SK-N-DZ (cell line): ENCODE measurements around the gene CRYBG2.

Experiments
- DNase-seq: peaks from one replicate; pipeline ENCODE4 v3.0.0-alpha.2; 2015; ENCODE audit warnings: low spot score

CRYBG2 gene

GRCh38 chr1:26370591-26371382 lies 16.9 kb upstream of the CRYBG2 start:
- DNase-seq: no peak

GRCh38 chr1:26368486-26368885 lies 14.6 kb upstream of the CRYBG2 start:
- DNase-seq: no peak

GRCh38 chr1:26368006-26368405 lies 14.1 kb upstream of the CRYBG2 start:
- DNase-seq: no peak

DNA sequence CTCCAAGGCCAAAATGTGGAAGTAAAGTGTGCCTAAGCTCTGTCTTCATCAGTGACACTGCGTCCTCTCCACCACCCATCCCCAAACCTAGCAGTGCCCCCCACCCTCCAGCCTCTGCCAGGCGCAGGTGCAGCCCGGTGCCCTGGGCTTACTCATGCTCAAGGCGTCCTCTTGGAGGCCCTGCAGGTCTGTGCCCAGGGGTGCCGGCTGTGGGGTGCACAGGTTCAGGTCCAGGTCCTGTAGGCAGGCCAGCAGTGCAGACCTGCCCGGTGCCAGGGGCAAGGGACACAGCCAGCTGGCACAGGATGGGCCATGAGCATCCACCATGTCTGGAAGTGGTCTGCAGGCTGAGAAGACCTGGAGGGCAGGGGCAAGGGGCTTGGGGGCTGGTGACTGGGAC lies 13.5 kb upstream of the CRYBG2 start:
- DNase-seq: no peak

DNA sequence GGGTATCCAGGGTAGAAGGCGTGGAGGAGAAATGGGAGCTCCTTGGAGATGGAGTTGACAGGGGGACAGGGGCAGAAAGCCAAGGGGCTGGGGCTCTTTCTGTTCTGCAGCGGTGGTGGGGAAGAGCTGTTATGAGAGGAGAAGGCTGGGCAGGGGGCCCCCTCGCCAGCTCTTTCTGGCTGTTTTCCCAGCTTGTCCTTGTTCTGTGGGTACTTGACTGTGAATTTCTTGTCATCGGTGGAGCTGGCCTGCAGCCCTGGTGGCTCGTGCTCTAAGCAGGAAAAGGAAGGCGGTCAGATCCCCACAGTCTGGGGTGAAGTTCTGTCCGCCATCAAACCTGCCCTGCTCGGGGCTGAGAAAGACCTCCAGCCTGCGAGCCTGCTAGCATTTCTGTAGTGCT lies 11.0 kb upstream of the CRYBG2 start:
- DNase-seq: no peak

DNA sequence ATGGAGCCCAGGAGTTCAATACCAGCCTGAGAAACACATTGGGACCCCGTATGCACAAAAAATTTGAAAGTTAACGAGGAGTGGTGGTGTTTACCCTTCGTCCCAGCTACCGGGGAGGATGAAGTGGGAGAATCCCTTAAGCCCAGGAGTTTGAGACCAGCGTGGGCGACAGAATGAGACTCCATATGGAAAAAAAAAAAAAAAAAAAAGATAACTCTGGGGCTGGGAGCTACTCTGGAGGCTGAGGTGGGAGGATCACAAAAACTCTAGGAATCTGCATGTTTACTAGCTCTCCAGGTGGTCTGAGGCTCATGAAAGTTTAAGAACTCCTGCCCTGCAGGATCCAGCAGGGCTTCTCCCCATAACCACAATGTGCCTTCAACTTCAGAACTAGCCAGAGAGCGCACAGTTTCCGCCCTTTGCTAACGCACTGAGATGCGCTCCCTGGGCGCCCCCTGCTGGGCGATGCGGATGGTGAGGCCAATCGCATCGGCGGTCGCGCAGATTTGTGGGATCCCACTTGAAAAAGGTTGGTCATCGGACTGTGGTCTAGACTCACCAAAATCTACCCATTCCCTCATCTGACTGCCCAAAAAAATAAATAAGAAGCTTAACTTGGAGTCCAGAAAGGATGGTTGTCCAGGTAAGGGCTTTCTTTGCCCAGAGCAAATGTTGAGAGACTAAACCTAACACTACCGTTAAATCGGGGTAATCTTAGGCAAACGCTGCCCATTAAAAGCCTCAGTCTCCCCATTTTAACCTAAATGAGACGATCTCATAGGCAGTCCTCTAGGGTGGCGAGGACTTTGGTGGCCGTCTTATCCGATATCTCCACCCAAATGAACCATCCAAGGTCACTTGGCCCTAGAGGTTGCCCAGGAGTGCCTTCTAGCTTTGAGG lies 9.9 kb upstream of the CRYBG2 start:
- peak; percentile 44 for DNase-seq

DNA sequence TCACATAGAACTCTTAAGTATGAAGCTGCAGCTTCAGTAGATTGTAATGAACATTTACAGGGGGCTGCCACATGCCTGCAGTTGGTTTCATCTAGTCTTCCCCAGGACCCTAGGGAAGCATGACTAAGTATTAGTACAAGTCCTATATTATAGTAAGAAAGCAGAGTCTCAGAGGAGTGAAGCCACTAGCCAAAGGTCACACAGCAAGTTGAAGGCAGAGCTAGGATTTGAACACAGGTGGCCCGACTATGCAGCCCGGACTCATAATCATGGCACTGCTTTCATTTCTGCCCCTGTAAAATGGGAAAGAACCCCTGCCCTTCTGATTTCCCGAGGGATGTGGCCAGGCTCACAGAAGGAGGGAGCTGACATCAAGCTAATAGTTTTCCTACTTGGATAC lies 8.4 kb upstream of the CRYBG2 start:
- DNase-seq: no peak

- DNase-seq: no peak
Measured at GRCh38 chr1:26361605-26362122, 7.7 kb upstream of the CRYBG2 start.

GRCh38 chr1:26360807-26361604 lies 7.1 kb upstream of the CRYBG2 start:
- DNase-seq: no peak

DNA sequence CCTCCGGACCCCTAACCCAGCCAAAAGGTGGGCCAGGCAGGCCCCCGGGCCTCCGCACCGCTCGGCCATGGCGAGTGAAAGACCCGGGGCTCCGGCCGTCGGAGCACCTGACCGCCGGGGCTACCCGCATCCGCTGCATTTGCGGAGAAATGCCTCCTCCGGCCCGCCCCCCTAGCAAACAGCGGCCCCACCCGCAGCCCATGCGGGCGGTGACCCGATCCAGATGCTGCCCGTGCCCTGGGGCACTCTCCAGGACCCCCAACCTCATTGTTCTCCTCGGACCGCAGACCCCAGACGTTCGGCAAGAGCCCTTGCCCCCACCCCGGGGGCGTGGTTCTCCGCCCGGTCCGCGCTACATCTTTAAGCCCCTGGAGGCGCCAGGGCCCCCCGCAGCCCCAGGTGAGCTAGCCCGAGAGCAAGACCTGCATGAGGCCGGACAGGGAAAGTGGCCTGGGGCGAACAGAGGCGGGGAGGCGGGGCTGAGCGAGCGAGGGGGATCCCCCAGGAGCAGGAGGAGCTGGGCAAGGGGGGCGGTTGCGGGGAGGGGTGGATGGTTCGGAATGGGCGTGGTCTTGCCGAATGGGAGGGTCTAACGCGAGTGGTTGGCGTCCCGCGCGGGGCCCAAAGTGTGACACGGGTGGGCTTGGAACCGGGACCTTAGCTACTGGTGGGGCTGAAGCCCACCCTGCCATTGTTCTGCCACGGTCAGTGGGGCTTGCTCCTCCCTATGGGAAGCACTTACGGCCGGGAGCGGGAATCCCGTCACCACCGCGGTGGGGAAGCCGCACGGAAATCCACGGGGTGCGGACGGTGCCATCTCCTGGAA lies 6.3 kb upstream of the CRYBG2 start:
- no peak for DNase-seq

- DNase-seq: no peak
Measured at GRCh38 chr1:26358411-26359384, 4.8 kb upstream of the CRYBG2 start.

GRCh38 chr1:26357121-26357602 lies 3.2 kb upstream of the CRYBG2 start:
- no peak for DNase-seq

DNA sequence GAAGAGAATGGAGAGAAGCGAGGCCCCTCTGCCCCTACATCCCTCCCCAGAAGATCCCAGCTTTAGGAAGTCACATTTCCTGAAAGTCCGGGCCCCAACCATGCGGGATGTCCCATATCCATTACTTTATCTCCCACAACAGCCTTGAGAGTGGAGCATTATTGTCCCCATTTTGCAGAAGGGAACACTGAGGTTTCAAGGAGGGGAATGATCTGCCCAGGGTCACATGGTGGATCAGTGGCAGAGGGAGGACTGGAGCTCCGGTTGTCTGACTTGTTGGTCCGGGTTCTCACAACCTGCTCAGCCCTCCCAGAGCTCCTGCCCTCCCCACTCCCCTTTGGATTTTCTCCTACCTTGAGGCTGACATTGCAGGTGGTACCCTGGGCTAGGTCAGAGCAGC lies 2.2 kb upstream of the CRYBG2 start:
- no peak for DNase-seq

DNA sequence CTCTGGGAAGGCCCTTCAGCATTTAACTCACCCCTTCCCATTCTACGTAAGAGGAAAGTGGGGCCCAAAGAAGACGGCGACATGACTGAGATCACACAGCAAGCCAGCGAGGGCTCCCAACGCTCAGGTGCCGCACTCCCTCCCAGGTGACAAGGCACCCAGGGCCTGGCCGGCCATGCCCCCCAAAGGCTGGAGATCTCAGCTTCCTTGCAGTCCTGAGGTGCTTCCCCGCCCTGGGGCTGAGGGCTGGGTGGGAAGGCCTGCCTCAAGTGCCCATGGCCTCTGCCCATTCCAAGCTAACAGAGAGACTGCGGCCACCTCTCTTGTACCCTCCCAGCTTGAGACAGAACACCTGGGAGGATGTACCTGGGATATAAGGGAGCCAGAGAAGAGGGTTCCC lies 1.0 kb upstream of the CRYBG2 start:
- no peak for DNase-seq

GRCh38 chr1:26353210-26353859 lies 595 bp downstream of the CRYBG2 start:
- no peak for DNase-seq

DNA sequence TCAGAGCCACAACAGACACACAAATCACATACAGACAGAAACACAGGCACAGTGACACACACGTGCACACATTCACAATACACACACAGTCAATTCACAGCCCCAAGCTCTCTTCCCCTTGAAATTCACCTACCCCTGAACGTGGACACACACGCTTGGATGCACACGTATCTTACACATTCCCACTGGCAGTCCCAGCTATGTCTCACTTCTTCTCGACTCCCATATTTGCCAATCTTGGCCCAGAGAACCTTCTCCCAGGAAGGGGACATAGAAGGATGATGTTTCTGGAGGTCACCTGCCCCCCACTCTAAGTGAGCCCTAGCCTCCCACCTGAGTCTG lies 1.6 kb downstream of the CRYBG2 start:
- no peak for DNase-seq

GRCh38 chr1:26351590-26352337 lies 2.2 kb downstream of the CRYBG2 start:
- no peak for DNase-seq
